ENCODE results near the gene FHIT.
"Not testable (repeated sequence)": the region's sequence is repeated elsewhere in the genome, so short reads cannot be mapped to it uniquely, and the experiment has no call there.

The FHIT gene

DNA sequence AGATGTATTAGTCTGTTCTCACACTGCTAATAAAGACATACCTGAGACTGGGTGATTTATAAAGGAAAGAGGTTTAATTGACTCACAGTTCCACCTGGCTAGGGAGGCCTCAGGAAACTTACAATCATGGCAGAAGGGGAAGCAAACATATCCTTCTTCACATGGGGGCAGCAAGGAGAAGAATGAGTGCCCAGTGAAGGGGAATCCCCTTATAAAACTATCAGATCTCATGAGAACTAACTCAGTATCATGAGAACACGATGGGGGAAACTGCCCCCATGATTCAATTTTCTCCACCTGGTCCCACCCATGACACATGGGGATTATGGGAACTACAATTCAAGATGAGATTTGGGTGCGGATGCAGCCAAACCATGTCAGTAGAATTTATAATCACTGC lies 1316.7 kb downstream of the FHIT start:
- not testable (repeated sequence) for DNase-seq (ENCODE audit: low spot score)

DNA sequence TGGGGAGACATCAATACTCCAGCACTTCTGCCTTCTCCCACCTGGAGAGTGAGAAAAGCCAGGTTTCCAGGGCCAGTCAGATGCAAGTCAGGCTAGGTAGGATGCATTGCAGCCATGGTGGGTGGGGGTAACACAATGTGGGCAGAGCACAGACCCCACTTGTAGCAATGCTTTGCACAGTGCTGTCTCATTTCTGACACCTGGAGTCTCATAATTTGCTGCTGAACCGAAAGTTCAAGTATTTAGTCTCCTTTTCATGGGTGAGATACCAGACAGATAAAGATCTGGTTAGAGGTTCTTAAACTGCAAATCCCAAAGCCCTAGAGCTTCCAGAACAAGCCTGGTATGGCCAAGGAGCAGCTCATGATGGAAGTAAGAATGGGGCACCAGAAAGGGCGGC lies 1321.1 kb downstream of the FHIT start:
- DNase-seq (ENCODE audit: low spot score) = no peak

DNA sequence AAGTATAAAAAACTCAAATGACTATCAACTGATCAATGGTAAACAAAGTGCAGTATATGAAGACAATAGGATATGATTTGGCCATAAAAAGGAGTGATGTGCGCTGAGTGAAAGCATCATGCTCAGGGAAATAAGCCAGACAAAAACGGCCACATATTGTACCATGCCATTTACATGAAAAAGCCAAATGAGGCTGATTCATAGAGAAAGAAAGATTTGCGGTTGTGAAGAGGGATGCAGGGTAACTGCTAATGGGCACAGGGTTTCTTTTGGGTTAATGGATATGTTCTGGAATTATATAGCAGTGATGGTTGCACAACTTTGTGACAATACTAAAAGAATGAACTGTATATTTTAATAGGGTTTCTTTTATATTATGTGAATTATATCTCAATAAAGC lies 1324.2 kb downstream of the FHIT start:
- no peak for DNase-seq (ENCODE audit: low spot score)

DNA sequence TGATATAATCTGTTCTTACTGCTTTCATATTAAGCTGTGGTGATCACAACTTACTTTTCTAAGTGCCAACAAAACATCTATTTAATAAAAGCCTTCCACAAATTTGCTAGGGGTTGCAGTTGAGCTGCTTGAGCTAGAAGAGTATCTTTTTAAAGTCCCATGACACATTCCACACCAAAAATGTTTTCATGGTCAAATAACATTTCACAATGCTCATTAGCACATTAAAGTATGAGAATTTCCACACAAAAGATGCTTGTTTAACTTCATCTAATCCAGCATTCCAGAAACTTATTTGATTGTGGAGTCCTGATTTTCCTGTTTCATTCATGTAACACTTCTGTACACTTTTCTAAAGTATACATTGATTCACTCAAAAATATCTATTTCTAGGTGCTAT lies 1325.3 kb downstream of the FHIT start:
- no peak for DNase-seq (ENCODE audit: low spot score)

DNA sequence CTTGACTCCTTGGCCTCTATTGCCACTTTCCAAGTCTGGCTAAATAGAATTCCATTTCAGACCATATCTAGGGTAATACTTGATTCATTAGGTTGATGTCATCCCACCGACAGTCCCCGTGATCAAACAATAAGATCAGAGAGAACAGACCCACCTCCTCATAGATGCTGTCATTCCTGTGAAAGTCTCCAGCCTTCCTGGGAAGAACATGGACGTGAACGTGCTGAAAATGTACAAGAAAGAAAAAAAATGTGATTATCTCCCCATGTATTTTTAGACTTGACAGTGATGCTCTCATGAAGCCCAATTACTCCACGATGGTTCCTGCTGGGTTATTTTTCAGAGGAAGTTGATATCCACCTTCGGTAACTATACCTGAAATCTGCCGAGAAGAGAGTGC lies 1329.1 kb downstream of the FHIT start:
- no peak for DNase-seq (ENCODE audit: low spot score)

DNA sequence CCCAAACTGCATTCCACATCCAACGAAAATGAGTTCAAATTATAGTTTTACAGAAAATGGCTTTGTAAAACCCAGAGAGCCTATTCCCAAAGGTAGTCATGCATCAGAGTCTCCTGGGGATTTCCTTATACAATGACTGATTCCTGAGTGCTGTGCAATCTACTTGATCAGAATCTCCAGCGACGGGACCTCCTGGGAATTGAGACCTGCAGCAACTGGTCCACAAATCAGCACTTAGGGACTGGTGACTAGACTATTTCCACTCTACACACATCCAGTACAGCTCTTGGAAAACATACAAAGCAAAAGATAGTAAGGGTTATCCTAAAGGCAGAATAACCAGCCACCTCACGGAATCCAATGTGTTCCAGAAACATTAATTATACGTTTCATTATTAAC lies 1330.4 kb downstream of the FHIT start:
- DNase-seq (ENCODE audit: low spot score) = no peak

DNA sequence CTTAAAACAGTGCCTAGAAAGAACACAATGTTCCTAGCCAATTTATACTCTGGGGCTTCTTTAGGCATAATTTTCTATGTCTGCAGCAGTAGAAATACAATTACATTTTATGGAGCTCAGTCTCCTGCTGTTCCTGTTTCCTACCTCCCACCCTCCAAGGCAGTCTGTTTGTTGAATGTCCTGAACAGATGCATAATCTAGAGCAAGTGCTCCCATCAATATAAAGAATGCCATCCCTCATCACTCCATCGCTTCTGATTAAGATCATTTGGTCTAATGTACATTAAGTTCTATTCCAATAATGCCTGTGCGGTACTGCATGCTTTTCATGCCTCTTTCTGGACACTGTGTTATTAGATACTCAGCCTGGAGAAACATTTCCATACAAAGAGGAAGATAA lies 1331.7 kb downstream of the FHIT start:
- DNase-seq (ENCODE audit: low spot score) = no peak

DNA sequence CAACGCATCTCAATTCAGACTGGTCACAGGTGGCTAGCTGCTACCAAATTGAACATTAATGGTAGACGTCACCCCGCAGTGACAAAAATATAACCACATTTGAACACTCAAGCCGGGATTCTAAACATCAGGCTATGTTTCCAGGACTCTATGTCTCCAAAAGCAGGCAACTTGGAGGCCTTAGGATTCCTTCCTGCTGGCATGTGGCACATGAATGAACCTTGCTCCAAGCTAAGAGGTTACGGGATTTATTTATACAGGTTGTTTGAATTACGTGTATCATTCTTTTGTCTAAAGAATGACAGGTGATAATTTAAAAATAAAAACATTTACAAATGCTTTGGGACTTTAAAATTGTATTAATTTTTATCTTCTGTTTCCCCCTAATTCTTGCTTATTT lies 1337.0 kb downstream of the FHIT start:
- no peak for DNase-seq (ENCODE audit: low spot score)

DNA sequence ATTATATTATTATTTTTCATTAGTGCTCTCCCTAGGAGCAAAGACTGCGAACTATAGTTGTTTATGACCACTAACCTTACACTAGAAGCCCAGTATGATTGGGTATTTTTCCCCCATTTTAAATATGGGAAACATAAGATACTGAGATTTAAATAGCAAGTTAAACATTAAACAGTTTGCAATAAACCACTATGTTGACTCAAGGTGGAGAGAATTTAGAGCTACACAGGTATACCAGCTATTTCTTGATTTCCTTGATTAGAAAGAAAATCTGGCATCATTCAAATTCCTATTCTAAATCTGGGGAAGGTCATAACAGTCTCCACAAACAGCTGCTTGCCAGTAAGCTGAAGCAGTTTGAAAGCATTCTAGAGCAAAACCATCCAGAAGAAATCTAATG lies 1337.6 kb downstream of the FHIT start:
- no peak for DNase-seq (ENCODE audit: low spot score)

DNA sequence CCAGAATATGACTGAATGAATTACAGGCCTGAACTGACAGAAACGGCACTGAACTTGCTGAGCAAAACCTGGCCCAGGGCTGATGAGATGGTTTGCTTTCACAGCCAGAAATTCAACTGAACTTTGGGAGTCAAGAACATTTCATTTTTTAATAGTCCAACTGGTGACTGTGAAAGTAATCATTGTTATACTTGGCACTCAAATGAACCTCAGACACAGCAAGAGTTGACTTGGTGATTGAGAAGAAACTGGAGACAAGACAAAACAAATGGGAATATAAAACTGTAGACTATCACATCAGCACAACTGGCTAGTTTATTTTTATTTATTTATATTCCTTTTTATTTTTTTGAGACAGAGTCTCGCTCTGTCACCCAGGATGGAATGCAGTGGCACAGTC lies 1342.6 kb downstream of the FHIT start:
- no peak for DNase-seq (ENCODE audit: low spot score)

DNA sequence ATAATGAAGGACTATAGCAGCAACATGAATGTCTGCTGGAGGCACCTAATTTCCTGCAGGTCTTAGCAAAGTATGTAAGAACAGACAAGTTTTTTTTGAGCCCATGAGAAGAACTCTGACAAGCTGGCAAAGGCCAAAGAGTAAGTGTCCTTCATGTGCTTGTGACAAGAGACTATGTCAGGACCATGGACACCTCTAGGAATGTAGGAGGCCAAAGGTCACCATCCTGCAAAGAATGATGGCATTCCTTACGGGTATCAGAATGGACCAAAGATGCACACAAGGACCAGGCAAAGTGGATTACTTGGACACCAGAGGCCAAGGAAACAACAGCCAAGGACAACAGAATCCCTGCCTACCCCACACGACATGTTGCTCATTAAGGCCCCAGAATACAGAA lies 1343.0 kb downstream of the FHIT start:
- DNase-seq (ENCODE audit: low spot score) = no peak

DNA sequence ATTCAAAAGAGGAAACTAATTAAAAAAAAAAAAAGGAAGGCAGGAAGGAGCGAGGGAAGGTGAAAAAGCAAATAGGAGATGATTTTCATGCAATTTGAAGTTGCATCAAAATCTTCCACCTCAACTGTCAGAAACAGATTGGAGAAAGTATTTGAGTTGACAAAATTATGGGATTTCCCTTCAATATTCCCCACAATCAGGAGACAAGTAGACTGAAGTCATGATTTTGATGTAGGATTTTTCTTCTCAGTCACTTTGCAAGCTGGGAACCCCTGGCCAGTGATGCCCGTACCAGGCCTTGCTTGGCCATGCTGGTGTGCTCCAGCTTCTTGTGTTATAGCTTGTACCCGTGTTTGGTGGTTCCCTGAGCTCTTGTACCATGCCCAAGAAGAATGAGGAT lies 1347.0 kb downstream of the FHIT start:
- DNase-seq (ENCODE audit: low spot score) = no peak

DNA sequence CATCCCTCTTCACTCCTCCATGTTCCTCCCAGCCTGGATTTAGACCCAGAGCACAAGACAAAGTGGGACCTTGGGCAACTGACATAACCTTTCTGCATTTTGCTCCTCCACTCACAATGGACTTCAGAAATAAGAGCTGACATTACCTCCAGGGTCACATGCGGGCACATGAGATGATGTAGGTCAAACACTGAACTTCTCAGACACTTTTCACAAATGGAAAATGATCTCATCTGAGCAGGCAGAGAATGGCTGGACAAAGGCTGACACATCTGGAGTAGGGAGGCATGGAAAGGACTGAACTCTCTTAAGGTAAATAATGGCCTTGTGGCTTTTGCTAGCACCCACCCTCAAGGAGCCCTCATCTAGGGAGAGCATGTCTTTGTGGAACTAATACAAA lies 1352.2 kb downstream of the FHIT start:
- DNase-seq (ENCODE audit: low spot score) = no peak

DNA sequence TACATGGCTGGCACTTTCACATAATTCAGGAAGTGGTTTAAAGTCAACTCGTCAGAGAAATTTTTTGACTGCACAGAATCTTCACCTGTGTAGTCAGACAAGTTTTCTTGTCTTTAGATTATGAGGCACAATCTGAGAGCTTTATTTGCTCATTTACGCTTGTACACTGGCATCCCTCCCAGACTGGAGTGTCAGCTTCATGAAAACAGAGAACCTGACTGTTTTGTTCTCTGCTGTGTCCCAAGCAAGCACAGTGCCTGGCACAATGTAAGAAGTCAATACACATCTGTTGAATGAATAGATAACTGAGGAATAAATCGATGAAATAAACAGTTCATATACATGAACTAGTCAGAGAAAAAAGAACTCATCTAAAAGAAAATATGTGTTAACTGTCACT lies 1355.3 kb downstream of the FHIT start:
- no peak for DNase-seq (ENCODE audit: low spot score)

DNA sequence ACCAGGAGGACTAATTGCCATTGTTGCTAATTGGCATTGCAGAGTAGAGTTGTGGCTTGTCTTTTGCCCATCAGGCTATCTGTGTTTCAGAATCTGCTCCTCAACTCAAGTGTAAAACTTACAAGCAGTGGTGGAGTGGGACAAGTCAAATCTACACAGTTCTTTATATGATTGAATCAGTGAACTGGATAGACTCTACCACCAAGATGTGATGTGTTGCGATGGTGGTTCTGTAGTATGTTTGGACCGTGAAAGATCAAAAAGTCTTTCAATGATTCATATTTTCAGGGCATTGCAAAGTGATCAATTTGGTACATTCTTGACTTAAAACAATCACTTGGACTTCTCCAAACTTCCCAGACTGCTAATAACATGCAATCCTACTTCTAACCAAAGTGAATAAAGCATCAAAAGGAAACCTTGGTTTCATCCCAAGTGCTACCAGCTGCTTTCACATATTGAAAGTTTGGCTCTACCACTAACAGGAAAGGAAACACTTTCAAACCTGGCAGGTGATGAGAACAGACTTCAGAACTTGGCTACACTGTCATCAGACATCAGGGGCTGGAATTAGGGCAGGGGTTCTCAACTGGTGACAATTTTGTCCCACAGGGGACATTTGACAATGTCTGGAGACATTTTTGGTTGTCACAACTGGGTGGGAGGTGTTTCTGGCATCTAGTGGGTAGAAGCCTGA lies 1356.7 kb downstream of the FHIT start:
- no peak for DNase-seq (ENCODE audit: low spot score)

DNA sequence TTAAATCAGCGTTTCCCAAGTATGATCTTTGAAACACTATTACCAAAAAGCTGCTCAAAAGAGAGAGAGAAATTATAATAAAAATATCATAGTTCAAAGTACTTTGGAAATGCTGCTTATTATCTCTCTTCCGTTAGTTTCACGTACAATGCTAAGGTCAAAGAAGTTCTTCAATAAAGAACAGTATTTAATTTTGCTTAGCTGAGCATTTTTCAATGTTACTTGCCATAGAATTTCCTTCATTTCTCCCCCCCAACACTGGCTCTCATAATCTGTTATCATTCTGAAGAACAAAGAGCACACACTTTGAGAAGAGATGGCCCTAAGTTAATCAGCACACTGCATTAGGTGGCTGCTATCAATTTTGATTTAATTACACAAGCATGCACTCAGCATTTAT lies 1360.6 kb downstream of the FHIT start:
- DNase-seq (ENCODE audit: low spot score) = no peak

DNA sequence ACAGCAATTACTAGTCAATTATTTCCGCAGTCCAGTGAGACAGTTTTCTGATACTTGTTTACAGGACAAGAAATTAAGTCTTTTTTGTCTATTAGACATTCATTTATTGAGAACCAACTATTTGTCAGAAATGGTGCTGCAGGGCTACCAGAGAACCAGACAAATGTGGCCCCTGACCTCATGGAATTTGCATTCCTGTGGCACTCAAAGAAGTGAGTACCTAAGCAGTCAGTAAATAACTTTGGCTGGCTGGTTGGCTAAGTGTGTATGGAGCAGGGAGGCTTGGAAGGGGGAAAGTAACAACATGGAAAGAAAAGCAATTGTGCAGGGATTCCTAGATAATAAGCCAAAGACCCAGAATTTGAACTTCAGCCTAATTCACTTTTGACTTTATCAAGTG lies 1364.5 kb downstream of the FHIT start:
- DNase-seq (ENCODE audit: low spot score) = no peak

DNA sequence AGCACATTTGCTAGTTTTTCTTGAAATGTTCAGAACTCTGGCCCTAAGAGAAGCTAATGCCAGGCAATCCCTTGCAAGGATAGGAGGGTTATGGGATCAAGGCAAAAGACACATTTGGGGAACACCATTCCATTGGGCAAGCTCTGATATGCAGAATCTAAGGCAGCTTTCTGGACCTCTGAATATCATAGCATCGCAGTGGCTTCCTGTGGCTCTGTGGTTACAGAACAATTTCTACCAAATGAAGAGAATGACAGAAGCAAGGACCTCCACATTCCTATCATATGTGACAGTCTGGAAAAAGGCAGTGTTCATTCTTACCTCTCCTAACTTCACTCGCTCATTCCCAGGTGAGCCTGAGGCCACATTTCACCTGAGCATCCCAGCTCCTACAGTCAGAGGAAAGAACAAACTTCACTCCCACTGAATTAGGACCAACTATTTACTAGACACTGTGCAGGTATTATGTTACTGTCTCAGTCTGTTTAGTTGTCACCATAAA lies 1365.3 kb downstream of the FHIT start:
- no peak for DNase-seq (ENCODE audit: low spot score)

DNA sequence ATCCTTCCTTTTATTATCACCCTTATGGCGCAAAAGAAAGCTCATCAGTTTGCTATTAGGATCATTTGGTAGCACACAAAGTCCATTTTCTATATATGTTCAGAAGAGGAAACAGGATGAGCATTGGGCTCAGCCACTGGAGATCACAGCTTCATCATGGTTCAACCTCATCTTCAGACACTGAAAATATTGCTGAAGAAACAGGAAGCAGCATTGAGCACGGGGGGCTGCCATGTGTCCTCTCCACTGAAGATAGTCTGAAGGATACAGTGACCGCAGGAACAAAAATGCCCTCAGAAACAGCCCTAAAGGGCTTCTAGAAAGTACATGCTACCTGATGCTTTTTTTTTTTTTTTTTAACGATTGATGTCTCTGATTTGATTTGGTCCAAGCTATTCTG lies 1366.2 kb downstream of the FHIT start:
- DNase-seq (ENCODE audit: low spot score) = no peak

DNA sequence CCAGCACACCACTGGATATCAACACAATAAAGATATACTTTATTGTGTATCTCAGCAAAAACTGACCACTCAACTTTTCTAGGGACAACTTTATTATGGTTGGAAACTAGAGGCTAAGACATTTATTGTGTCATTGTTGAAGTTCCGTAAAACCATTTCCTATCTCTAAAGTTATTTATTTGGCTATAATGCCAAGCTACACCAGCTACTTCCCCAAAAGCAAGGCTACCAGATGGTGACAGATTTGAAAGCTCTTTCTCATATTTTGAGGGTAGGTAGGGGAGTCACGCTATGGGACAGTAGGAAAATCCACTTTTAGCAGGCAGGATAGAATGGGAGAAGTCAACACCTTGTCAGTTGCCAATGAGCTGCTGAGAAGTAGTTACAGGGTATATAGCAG lies 1366.8 kb downstream of the FHIT start:
- no peak for DNase-seq (ENCODE audit: low spot score)

DNA sequence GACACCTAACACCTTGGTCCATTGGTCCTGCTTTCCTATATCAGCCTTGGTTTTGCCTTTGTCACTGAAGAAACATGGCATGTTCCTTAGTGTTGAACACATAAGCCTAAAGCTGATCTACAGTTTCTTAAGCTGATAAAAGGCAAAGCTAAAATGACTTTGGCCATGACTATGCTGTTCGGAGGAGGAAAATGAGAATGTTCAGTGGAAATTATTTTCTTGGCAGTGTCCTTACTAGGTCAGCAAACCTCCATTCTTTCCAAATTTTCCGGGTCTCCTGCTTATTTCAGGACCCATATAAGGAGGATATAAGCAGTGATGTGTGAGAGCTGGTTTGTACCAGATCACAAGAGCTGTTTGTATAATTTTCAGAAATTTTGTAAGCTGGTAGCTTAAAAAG lies 1368.5 kb downstream of the FHIT start:
- DNase-seq (ENCODE audit: low spot score) = no peak

DNA sequence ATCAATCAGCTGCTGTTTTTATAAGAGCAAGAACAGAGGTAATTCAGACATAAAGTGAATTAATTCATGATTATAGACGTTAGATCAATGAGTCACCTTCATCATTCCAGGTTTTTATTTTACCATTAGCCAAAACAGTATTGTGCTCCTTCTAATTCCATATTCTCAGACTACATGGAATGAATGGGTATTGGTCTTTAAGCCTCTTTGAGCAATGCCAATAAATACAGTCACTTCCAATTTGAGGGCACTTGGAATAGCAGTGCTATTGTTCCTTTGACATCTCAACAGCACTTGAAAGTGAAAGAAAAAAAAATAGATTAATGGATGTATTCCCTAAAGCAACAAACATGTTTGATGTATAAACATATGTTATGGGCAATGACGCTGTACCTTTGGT lies 1370.5 kb downstream of the FHIT start:
- no peak for DNase-seq (ENCODE audit: low spot score)

DNA sequence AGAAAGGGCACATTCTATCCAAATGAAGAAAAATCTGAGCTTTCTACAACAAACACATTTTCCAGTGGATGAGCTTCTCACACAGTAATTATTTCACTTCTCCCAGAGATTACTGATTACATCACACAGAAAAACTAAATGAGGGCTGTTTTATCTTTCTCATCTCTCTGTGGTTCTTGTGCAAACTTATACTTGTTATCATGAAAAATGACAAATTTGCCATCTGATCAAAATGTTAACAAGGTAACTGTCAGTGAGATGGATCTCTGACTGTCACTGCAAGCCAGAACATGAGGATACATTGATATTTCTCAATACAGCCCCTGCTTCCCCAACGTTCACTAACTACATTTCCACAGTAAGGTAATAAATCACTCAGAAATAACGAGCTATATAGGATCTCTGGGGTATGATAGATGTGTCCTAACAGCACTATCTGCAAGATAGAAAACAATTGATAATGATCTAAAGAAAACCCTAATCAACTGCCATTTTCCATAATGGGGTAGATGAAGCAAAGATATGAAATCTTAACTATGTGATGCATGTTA lies 1372.1 kb downstream of the FHIT start:
- no peak for DNase-seq (ENCODE audit: low spot score)

DNA sequence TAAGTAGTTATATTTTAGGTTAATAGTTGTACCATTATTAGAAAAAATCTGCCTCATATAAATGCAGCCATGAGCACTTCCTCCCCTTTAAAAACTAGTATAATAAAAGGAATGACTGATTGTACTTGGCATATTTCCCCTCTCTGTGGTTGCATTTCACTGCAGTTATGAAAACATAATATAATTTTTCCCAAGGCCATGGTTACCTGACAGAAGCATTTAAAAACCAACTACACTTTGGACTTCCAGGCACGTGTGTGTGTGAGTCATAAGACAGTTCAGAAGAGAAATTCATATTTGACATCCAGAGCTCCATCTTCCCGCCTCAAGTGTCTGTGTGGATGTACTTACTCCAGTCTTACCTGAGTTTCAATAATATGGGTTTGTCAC lies 1373.2 kb downstream of the FHIT start:
- no peak for DNase-seq (ENCODE audit: low spot score)
